H1 (cell line): ENCODE results near the gene NMRAL1. TPM values are rescaled to one million over a fixed set of nuclear protein-coding genes. Genes with fewer than 3 reads are reported as not detected.

Experiments used
- CTCF ChIA-PET: fragments of 300-600 bp; sonication (Branson Sonifier 250); formaldehyde crosslinking; loops from one replicate; lab custom pipeline; 2021; ENCODE audit not compliant: partially characterized antibody; lab: Charles Lee
- POLR2A ChIA-PET: fragments of 300-600 bp; sonication (Branson Sonifier 250); formaldehyde crosslinking; loops from one replicate; lab custom pipeline; 2021; ENCODE audit warnings: inconsistent platforms; ENCODE audit not compliant: partially characterized antibody; lab: Charles Lee
- DNase-seq, 2 experiments: peaks; one replicate each; pipeline versions ENCODE4 v3.0.0 to v3.0.0-alpha.2; 2010 to 2022; ENCODE audit warnings: low spot score in 2 of 2, low read depth in 1 of 2, mixed read lengths in 1 of 2
- FAIRE-seq: peaks from 2 replicates; lab custom pipeline; 2011; peaks lifted over from hg19 to GRCh38; lab: Jason Lieb, UNC
- H2AFZ ChIP-seq: 2 replicates; pipeline ENCODE4 v1.8.1; 2012; ENCODE audit warnings: low read length, inconsistent platforms
- H2AK5ac ChIP-seq: 2 replicates; pipeline ENCODE4 v1.6.1; 2013; ENCODE audit warnings: low read depth, low read length
- H2BK120ac ChIP-seq: replicated peaks from 2 replicates; pipeline ENCODE3; 2013; ENCODE audit warnings: low read depth, low read length, inconsistent platforms
- H2BK12ac ChIP-seq: 2 replicates; pipeline ENCODE4 v1.6.1; 2013; ENCODE audit warnings: low read depth, low read length
- H2BK15ac ChIP-seq: 2 replicates; pipeline ENCODE4 v1.6.1; 2013; ENCODE audit warnings: low read length
- H2BK20ac ChIP-seq: 2 replicates; pipeline ENCODE4 v1.6.1; 2013; ENCODE audit warnings: low read length
- H2BK5ac ChIP-seq: 2 replicates; pipeline ENCODE4 v1.6.1; 2013; ENCODE audit warnings: low read depth, low read length
- H3K14ac ChIP-seq: 2 replicates; pipeline ENCODE4 v1.6.1; 2013; ENCODE audit warnings: inconsistent platforms; ENCODE audit not compliant: insufficient read length
- H3K18ac ChIP-seq: 2 replicates; pipeline ENCODE4 v1.6.1; 2013; ENCODE audit warnings: low read length; ENCODE audit errors: extremely low read depth
- H3K23ac ChIP-seq: 2 replicates; pipeline ENCODE4 v1.6.1; 2013; ENCODE audit warnings: inconsistent platforms; ENCODE audit not compliant: insufficient read length
- H3K23me2 ChIP-seq: 2 replicates; pipeline ENCODE4 v1.6.1; 2013; ENCODE audit warnings: low read depth, low read length
- H3K27ac ChIP-seq: 2 replicates; pipeline ENCODE4 v1.6.1; 2011; ENCODE audit warnings: low read depth, low read length, inconsistent platforms
- H3K27me3 ChIP-seq, 4 experiments: replicated peaks in 1 of 4; 1 replicate in 1 of 4; 2 replicates in 3 of 4; pipeline versions ENCODE4 v1.6.1 to v1.8.1; 2011 to 2013; ENCODE audit warnings: low read length in 3 of 4, mild to moderate bottlenecking in 3 of 4, inconsistent platforms in 2 of 4, mixed read lengths in 2 of 4, moderate library complexity in 1 of 4; ENCODE audit not compliant: control insufficient read depth in 3 of 4, insufficient read depth in 3 of 4; ENCODE audit errors: extremely low read depth in 1 of 4
- H3K36me3 ChIP-seq, 4 experiments: 2 replicates each; pipeline versions ENCODE4 v1.6.1 to v1.8.1; 2011 to 2013; ENCODE audit warnings: mild to moderate bottlenecking in 4 of 4, low read length in 3 of 4, moderate library complexity in 2 of 4, control low read depth in 1 of 4, inconsistent platforms in 1 of 4; ENCODE audit not compliant: insufficient read depth in 4 of 4, control insufficient read depth in 2 of 4
- H3K4ac ChIP-seq: replicated peaks from 2 replicates; pipeline ENCODE3; 2013; ENCODE audit warnings: low read length, low read depth, mixed read lengths, inconsistent platforms; ENCODE audit not compliant: insufficient read length
- H3K4me1 ChIP-seq, 4 experiments: replicated peaks in 1 of 4; 1 replicate in 1 of 4; 2 replicates in 3 of 4; pipeline versions ENCODE4 v1.6.1 to v1.8.1; 2011 to 2013; ENCODE audit warnings: low read length in 3 of 4, inconsistent platforms in 2 of 4, mixed read lengths in 1 of 4; ENCODE audit not compliant: insufficient read depth in 4 of 4, control insufficient read depth in 3 of 4
- H3K4me2 ChIP-seq, 2 experiments: 2 replicates each; pipeline versions ENCODE4 v1.6.1 to v1.8.1; 2011 to 2013; ENCODE audit warnings: low read depth in 2 of 2, low read length in 2 of 2, control low read depth in 1 of 2, inconsistent platforms in 1 of 2, mild to moderate bottlenecking in 1 of 2; ENCODE audit not compliant: insufficient read depth in 1 of 2
- H3K4me3 ChIP-seq, 4 experiments: fragments of 200-600, 300-600 bp in 1 of 4; sonication (generic), shearing (Covaris generic), sonication (Bioruptor Twin) in 1 of 4; 2 replicates each; pipeline versions ENCODE4 v1.5.1 to v1.8.1; 2011 to 2016; ENCODE audit warnings: low read length in 4 of 4, low read depth in 3 of 4, control low read depth in 2 of 4, inconsistent platforms in 2 of 4, mild to moderate bottlenecking in 2 of 4, mixed read lengths in 1 of 4, moderate library complexity in 1 of 4; ENCODE audit not compliant: insufficient read depth in 2 of 4; ENCODE audit errors: extremely low read depth in 1 of 4
- H3K56ac ChIP-seq: replicated peaks from 2 replicates; pipeline ENCODE3; 2013; ENCODE audit warnings: low read depth, mild to moderate bottlenecking, mixed read lengths, low read length, inconsistent platforms; ENCODE audit not compliant: insufficient read length
- H3K79me1 ChIP-seq: 2 replicates; pipeline ENCODE4 v1.6.1; 2013; ENCODE audit warnings: low read depth, low read length, control low read depth
- H3K79me2 ChIP-seq, 2 experiments: 2 replicates each; pipeline versions ENCODE4 v1.6.1 to v1.8.1; 2012 to 2013; ENCODE audit warnings: low read length in 2 of 2, mild to moderate bottlenecking in 2 of 2, inconsistent platforms in 1 of 2; ENCODE audit not compliant: insufficient read depth in 2 of 2, control insufficient read depth in 1 of 2
- H3K9ac ChIP-seq, 4 experiments: replicated peaks in 1 of 4; 1 replicate in 1 of 4; 2 replicates in 3 of 4; pipeline versions ENCODE4 v1.6.1 to v1.8.1; 2011 to 2013; ENCODE audit warnings: low read depth in 3 of 4, low read length in 3 of 4, control low read depth in 2 of 4, mild to moderate bottlenecking in 2 of 4, moderate library complexity in 2 of 4, inconsistent platforms in 1 of 4; ENCODE audit errors: extremely low read depth in 1 of 4
- H3K9me3 ChIP-seq, 2 experiments: 2 replicates each; pipeline versions ENCODE4 v1.6.1 to v1.8.1; 2012 to 2013; ENCODE audit warnings: mild to moderate bottlenecking in 2 of 2, moderate library complexity in 2 of 2, control low read depth in 1 of 2, inconsistent platforms in 1 of 2, low read depth in 1 of 2, low read length in 1 of 2, mixed read lengths in 1 of 2; ENCODE audit not compliant: insufficient read depth in 2 of 2
- H4K20me1 ChIP-seq, 2 experiments: replicated peaks in 1 of 2; 2 replicates each; pipeline versions ENCODE3 to v1.8.1; 2011 to 2013; ENCODE audit warnings: inconsistent platforms in 2 of 2, low read length in 2 of 2, mild to moderate bottlenecking in 1 of 2; ENCODE audit not compliant: insufficient read depth in 2 of 2, control insufficient read depth in 1 of 2
- H4K5ac ChIP-seq: 2 replicates; pipeline ENCODE4 v1.6.1; 2013; ENCODE audit warnings: low read length, low read depth, mixed read lengths, inconsistent platforms; ENCODE audit not compliant: insufficient read length
- H4K8ac ChIP-seq: 2 replicates; pipeline ENCODE4 v1.8.0; 2013; ENCODE audit warnings: mild to moderate bottlenecking, moderate library complexity, low read length, inconsistent platforms; ENCODE audit not compliant: insufficient read depth; ENCODE audit errors: extremely low read depth
- H4K91ac ChIP-seq: replicated peaks from 2 replicates; pipeline ENCODE3; 2013; ENCODE audit warnings: low read length, mixed read lengths, inconsistent platforms; ENCODE audit not compliant: insufficient read length
- CEBPB ChIP-seq: IDR thresholded peaks from 2 replicates; pipeline ENCODE4 v1.6.1; 2012; ENCODE audit warnings: low read depth, low read length
- KDM5A ChIP-seq: fragments of 200-600 bp; IDR thresholded peaks from 2 replicates; pipeline ENCODE4 v1.7.1; 2012; ENCODE audit warnings: mild to moderate bottlenecking, low read length, inconsistent platforms, mixed read lengths
- PHF8 ChIP-seq: fragments of 200-600 bp; sonication (generic); conservative IDR thresholded peaks from 2 replicates; pipeline ENCODE4 v1.7.1; 2012; ENCODE audit warnings: low read depth, mild to moderate bottlenecking, inconsistent platforms, low read length, moderate library complexity
- TAF1 ChIP-seq: IDR thresholded peaks from 2 replicates; pipeline ENCODE4 v1.6.1; 2011; ENCODE audit warnings: mild to moderate bottlenecking, low read depth, low read length
- WGBS, 2 experiments: shearing (Covaris generic) in 1 of 2; methylation state at CpG; one replicate each; pipeline versions ENCODE4 v1.1.6 to v1.1.7; 2013 to 2015; ENCODE audit warnings: low lambda C conversion rate in 2 of 2, mixed read lengths in 2 of 2, inconsistent platforms in 1 of 2, low coverage in 1 of 2, missing lambda C conversion rate in 1 of 2; ENCODE audit not compliant: insufficient replicate concordance in 2 of 2, insufficient coverage in 1 of 2, insufficient read length in 1 of 2; ENCODE audit errors: extremely low coverage in 1 of 2, missing lambda C conversion rate in 1 of 2; 5-methylcytosine and 5-hydroxymethylcytosine counted together
- polyA plus RNA-seq, 7 experiments: library from polyadenylated mRNA; depleted of rRNA in 3 of 7; stranded (reverse) in 5 of 7; unstranded in 2 of 7; fragments of >200 nt in 5 of 7; fragments of 200-250 nt in 2 of 7; gene quantifications; 1 replicate in 5 of 7; 2 replicates in 1 of 7; 4 replicates in 1 of 7; pipeline versions ENCODE4 v1.2.1 to v1.2.3, GENCODE V29; 2011 to 2013; ENCODE audit warnings: missing spikeins in 2 of 7, mixed read lengths in 2 of 7
- total RNA-seq: library from RNA; stranded (reverse); fragmentation: NEBNext Ultra II Directional; extraction: Animal tissue kit (Norgen Biotek cat#: 25700); gene quantifications from 2 replicates; pipeline ENCODE4 v1.2.1, GENCODE V29; 2021

NMRAL1 gene
- total and polyA plus RNA-seq, 2 of the 8 experiments (the other 6 are each of a cell fraction or from before 2014, with no cell fraction given), result 66.8 to 143 TPM

DNA sequence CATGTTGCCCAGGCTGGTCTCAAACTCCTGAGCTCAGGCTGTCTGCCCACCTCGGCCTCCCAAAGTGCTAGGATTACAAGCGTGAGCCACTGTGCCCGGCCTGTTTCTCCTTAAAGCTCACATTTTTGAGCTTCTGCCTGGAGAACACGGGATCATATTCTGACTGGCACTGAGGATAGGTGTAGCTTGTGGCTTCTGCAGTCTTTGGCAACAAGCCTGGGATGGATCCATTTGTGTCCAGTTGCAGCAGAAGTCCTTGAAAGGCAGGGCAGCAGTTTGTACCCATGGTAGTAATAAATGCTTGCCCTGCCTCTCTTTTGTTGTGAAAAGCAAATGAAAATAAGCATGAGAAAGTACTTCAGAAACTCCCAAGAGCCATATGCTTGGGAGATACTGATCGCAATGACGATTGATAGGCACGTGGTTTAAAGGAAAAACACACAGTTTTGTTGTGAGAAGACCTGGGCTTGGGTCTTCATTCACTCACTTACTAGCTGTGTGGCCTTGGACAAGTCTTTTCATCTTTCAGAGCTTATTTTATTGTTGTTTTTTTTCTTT lies 54.9 kb downstream of the NMRAL1 start:
- Histone ChIP-seq H3K9ac (no peak overlapping the region), H2BK15ac (no peak overlapping the region), H3K36me3 (no peaks in the 10 kb centered on the region)
- CTCF ChIA-PET, result interaction anchor here (0.9 to 12.0 kb wide), 6 partner anchors 16 to 158 kb away, joined by 3 to 134 read pairs (median 4); partner anchors contain the start of gene HMOX2
- TF ChIP-seq PHF8 (no peak), TAF1 (no peak), CEBPB (no peak), KDM5A (no peak)
- TF ChIP-seq, all 59 proteins: peak for 0
- Histone ChIP-seq H3K27me3 (no peaks in the 10 kb centered on the region; a peak in 2 of 7 replicates), H4K91ac (no peak overlapping the region), H3K4ac (no peak overlapping the region), H2BK12ac (no peak overlapping the region), H4K20me1 (peaks cover 0 to 4% of the 10 kb centered on the region in 2 experiments), H3K4me2 (no peak overlapping the region), H3K14ac (no peak overlapping the region), H3K18ac (no peak overlapping the region), H3K27ac (no peak overlapping the region), H2AFZ (no peak overlapping the region), H2BK20ac (no peak overlapping the region), H2BK120ac (no peak overlapping the region), H3K4me3 (no peak overlapping the region), H3K9me3 (no peaks in the 10 kb centered on the region), H2AK5ac (no peak overlapping the region), H2BK5ac (no peak overlapping the region), H4K5ac (no peak overlapping the region), H3K23ac (no peak overlapping the region), H3K56ac (no peak overlapping the region), H3K23me2 (peaks cover 9% of the 10 kb centered on the region; the same call in 1 of the 2 replicates), H3K79me1 (no peaks in the 10 kb centered on the region), H3K79me2 (no peaks in the 10 kb centered on the region), H3K4me1 (peaks cover 2 to 11% (median 4%) of the 10 kb centered on the region in 4 experiments; a peak in 5 of 7 replicates), H4K8ac (no peak overlapping the region; the same call in 1 of the 2 replicates)
- FAIRE-seq (no peak), DNase-seq (no peak)
- POLR2A ChIA-PET, result interaction anchor here (0.9 to 3.4 kb wide), 6 partner anchors 15 to 107 kb away, joined by 3 to 16 read pairs (median 4); no protein-coding TSS in a partner anchor
- 76% methylated on average over 7 of the region's 7 CpGs; no CpG with 5 or more reads in 1 of the 2 experiments for WGBS, 2 experiments
